Measurements from ENCODE around the gene STAMBPL1.

Gene STAMBPL1

DNA sequence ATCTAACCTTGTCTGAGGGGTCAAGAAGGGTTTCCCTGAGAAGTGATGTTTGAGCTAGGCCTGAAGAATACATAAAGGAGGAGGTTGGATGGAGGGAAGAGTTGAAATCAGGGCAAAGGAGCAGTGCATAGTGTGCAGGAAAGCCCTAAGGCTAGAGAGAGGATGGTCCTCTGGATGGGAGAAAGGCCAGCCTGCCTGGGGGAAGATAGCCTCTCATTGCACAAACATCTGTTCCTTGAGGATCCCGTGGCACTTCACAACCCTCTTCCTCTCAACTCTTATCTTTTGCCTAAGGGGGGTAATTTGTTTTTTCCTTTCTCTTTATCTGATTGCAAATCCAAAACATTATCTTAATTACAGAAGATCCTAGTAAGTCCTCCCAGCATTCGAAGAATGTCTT is 35.7 kb downstream of the STAMBPL1 start:
- no peak overlapping the region for H3K4me3 Mint-ChIP-seq
- peak overlapping the region in 2 of 3 experiments; percentile 27 to 49 for H3K27ac Mint-ChIP-seq
- H3K4me1 Mint-ChIP-seq, result peaks cover 69% of the 10 kb centered on the region
- H3K9me3 Mint-ChIP-seq, result no peaks in the 10 kb centered on the region
- no peaks in the 10 kb centered on the region for H3K36me3 Mint-ChIP-seq (ENCODE audit: low read depth)
- TF ChIP-seq, protein P1, sequence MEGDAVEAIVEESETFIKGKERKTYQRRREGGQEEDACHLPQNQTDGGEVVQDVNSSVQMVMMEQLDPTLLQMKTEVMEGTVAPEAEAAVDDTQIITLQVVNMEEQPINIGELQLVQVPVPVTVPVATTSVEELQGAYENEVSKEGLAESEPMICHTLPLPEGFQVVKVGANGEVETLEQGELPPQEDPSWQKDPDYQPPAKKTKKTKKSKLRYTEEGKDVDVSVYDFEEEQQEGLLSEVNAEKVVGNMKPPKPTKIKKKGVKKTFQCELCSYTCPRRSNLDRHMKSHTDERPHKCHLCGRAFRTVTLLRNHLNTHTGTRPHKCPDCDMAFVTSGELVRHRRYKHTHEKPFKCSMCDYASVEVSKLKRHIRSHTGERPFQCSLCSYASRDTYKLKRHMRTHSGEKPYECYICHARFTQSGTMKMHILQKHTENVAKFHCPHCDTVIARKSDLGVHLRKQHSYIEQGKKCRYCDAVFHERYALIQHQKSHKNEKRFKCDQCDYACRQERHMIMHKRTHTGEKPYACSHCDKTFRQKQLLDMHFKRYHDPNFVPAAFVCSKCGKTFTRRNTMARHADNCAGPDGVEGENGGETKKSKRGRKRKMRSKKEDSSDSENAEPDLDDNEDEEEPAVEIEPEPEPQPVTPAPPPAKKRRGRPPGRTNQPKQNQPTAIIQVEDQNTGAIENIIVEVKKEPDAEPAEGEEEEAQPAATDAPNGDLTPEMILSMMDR (IDR thresholded peaks at IDR 0.05; ENCODE audit: unreplicated experiment in 3 of 3), result no peak
- no peaks in the 10 kb centered on the region for H3K27me3 Mint-ChIP-seq (ENCODE audit: low read depth)

DNA sequence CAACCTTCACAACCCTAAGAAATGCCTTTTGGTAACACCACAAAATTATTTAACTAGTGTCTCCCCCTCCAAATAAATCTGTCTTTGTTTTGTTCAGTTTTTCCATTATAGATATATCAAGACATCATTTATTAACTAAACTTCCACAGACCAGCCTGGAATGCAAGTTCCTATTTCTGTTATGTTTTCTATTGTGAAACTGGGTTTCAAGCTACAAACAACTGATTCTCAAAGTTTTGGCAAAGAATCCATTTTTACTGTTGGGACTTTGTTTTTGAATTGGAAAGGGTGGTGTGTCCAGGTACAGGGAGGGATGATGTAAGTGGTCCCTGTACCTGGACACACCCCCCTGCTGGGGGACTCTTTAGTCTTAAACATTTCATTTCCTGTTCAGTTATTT is 36.2 kb downstream of the STAMBPL1 start:
- Mint-ChIP-seq H3K36me3 (ENCODE audit: low read depth) (no peaks in the 10 kb centered on the region), H3K9me3 (no peaks in the 10 kb centered on the region), H3K27me3 (ENCODE audit: low read depth) (no peaks in the 10 kb centered on the region), H3K4me1 (peaks cover 71% of the 10 kb centered on the region), H3K4me3 (no peak overlapping the region), H3K27ac (peak overlapping the region in 1 of 3 experiments; percentile 49)
- TF ChIP-seq, protein P1 (IDR thresholded peaks at IDR 0.05; ENCODE audit: unreplicated experiment in 3 of 3), result no peak

DNA sequence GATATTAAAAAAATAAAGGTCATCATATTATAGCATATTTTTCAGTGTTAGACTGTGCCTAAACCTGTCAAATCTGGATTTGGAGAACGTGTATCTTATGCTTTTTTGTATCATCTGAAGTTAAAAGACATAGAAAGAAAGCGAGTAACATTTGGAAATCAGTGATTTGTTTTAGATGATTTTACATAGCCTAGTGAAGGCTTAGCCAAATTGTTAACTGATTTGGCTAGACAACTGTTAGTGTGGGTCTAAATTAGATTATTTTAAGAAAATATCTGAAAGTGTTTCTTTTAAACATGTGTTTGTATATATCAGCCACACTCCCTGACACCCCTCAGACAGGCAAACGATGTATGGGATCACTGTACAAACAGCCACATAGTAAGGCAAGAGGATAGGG is 36.9 kb downstream of the STAMBPL1 start:
- H3K4me1 Mint-ChIP-seq, result peaks cover 68% of the 10 kb centered on the region
- peak overlapping the region in 1 of 3 experiments; percentile 58 for H3K27ac Mint-ChIP-seq
- H3K36me3 Mint-ChIP-seq (ENCODE audit: low read depth), result no peaks in the 10 kb centered on the region
- H3K4me3 Mint-ChIP-seq, result no peak overlapping the region
- no peaks in the 10 kb centered on the region for H3K9me3 Mint-ChIP-seq
- TF ChIP-seq, protein P1 (IDR thresholded peaks at IDR 0.05; ENCODE audit: unreplicated experiment in 3 of 3), result no peak
- no peaks in the 10 kb centered on the region for H3K27me3 Mint-ChIP-seq (ENCODE audit: low read depth)

DNA sequence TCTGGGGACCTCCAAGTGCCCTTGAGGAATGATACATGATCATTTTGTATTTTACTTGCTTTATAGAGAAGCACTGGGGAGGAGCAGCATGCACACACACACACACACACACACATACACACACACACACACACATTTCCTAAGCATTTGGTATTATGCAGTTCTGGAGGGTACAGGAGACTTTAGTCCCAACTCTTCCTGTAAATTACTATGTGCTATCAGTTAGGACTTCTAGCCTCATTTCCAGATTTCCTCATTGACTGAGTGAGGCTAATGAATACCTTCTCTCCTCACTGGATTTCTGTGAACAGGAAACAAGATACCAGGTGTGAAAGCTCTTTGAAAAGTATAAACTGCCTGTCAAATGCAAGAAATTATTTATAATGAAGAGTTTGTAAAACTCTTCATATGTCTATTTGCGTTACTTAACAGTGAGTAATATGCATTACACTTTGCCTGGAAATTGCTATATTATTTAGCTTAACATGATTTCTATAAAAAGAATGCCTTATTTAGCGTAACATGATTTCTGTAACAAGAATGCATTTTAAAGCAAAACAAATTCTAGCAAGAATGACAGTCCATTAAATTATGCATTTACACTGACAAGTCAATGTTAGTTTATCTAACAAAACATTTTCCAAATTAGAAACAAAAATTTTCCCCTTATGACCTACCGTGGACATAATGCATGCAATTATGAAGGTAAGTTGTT is 38.3 kb downstream of the STAMBPL1 start:
- no peaks in the 10 kb centered on the region for H3K9me3 Mint-ChIP-seq
- no peak overlapping the region for H3K4me3 Mint-ChIP-seq
- no peaks in the 10 kb centered on the region for H3K27me3 Mint-ChIP-seq (ENCODE audit: low read depth)
- H3K36me3 Mint-ChIP-seq (ENCODE audit: low read depth), result no peaks in the 10 kb centered on the region
- peaks cover 65% of the 10 kb centered on the region for H3K4me1 Mint-ChIP-seq
- TF ChIP-seq, protein P1 (IDR thresholded peaks at IDR 0.05; ENCODE audit: unreplicated experiment in 3 of 3), result no peak
- peak overlapping the region in 1 of 3 experiments; percentile 31 for H3K27ac Mint-ChIP-seq

DNA sequence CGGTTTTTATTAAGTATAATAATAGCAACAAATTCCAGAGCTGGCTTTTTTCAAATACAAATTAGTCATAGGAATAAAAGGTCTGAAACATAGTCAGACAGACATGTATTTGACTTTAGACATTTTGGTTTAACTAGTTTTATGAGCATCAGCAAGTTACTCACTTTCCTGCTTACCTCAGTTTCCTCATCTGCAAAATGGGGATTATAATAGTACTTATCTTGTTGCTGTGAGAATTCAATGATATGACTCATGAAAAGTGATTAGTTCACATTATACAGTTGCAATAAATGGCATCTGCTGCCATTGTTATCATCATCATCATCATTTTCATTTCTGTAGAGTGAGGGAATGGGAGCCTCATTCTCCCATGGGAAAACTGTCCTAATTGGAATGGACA is 39.0 kb downstream of the STAMBPL1 start:
- Mint-ChIP-seq H3K9me3 (no peaks in the 10 kb centered on the region), H3K27ac (no peak overlapping the region), H3K27me3 (ENCODE audit: low read depth) (no peaks in the 10 kb centered on the region), H3K36me3 (ENCODE audit: low read depth) (no peaks in the 10 kb centered on the region), H3K4me3 (no peak overlapping the region), H3K4me1 (peaks cover 66% of the 10 kb centered on the region)
- TF ChIP-seq, protein P1 (IDR thresholded peaks at IDR 0.05; ENCODE audit: unreplicated experiment in 3 of 3), result no peak

DNA sequence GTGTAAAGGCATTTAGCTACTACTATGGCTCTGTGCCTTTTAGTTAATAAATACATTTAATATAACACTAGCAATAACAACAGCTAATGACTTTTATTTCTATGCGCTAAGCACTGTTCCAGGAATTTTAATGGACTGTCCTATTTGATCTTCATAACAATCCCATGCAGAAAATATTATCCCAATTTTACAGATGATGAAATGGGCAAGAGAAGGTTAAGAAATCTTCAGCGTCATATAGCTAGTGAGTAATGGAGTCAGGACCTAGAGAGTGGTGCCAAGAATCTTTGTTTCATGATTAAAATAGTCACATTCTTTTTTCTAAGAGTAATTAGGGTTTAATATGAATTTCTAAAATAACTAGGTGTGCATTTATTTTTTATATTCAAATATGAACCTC is 40.2 kb downstream of the STAMBPL1 start:
- Mint-ChIP-seq H3K4me1 (peaks cover 61% of the 10 kb centered on the region), H3K9me3 (no peaks in the 10 kb centered on the region), H3K36me3 (ENCODE audit: low read depth) (no peaks in the 10 kb centered on the region), H3K27ac (peak overlapping the region in 1 of 3 experiments; percentile 62), H3K4me3 (no peak overlapping the region), H3K27me3 (ENCODE audit: low read depth) (no peaks in the 10 kb centered on the region)
- TF ChIP-seq, protein P1 (IDR thresholded peaks at IDR 0.05; ENCODE audit: unreplicated experiment in 3 of 3), result no peak
